ENCODE data around the gene OSBPL3. TPM values are rescaled to one million over a fixed set of nuclear protein-coding genes. Genes with fewer than 3 reads are reported as not detected.

OSBPL3 gene
- total RNA-seq, 1 experiment from 2014 or later: 8.6 TPM

DNA sequence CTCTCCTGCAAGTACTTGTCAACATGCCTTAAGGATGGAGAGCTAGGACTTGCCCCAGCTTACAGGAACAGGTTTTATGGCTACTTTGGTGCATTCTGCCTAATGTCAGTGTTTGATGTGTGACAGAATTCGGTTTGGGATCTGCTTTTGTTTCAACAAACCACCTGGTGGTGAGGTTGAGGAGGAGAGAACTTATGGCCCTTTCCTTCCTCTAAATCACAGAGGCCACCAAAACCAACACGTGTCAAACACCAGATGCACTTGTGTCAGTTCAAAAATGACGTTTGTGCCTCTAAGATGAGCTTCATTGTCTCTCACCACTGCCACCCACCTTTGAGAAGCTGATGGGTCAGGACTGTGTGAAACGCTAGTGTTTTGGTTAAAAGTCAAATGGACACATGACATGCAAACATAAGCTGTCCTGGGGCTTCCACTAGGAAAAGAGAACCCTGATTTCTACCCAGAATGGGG, 83.9 kb downstream of the OSBPL3 start:
- H2BK20ac ChIP-seq (ENCODE audit: low read depth, low read length, poor library complexity, severe bottlenecking): no peak overlapping the region
- DNase-seq: no peak
- H3K27me3 Mint-ChIP-seq (ENCODE audit: low read depth): no peaks in the 10 kb centered on the region
- H3T11ph ChIP-seq (ENCODE audit: low read length): no peak overlapping the region
- no peak overlapping the region for H2BK120ac ChIP-seq (ENCODE audit: low read depth, low read length, poor library complexity, severe bottlenecking)
- no peaks in the 10 kb centered on the region for H3K79me1 ChIP-seq (ENCODE audit: insufficient read depth, low read depth, low read length, poor library complexity, severe bottlenecking)
- H3K27ac Mint-ChIP-seq: peak overlapping the region in 1 of 3 experiments; percentile 28; a peak in 1 of 7 replicates
- H3K14ac ChIP-seq (ENCODE audit: insufficient read depth, low read length): no peak overlapping the region
- H3K18ac ChIP-seq (ENCODE audit: insufficient read length, low read depth, low read length): no peak overlapping the region
- H3K27me3 ChIP-seq (ENCODE audit: insufficient read depth, low read length): no peaks in the 10 kb centered on the region
- no peak overlapping the region for H2BK12ac ChIP-seq (ENCODE audit: insufficient read length, low read depth, low read length)
- no peak overlapping the region for H3K56ac ChIP-seq (ENCODE audit: insufficient read length, low read depth, low read length)
- H4K5ac ChIP-seq (ENCODE audit: insufficient read length, low read depth, low read length): no peak overlapping the region
- H3K23ac ChIP-seq (ENCODE audit: insufficient read length, low read depth, low read length): no peak overlapping the region
- no peak overlapping the region for H4K91ac ChIP-seq (ENCODE audit: insufficient read length, low read depth, low read length)
- H3K36me3 Mint-ChIP-seq (ENCODE audit: insufficient read depth in 1 of 3, low read depth in 3 of 3): no peaks in the 10 kb centered on the region
- H3K4ac ChIP-seq (ENCODE audit: low read depth, low read length): no peak overlapping the region
- no peak overlapping the region for H2AFZ ChIP-seq (ENCODE audit: low read length)
- no peak overlapping the region for H3K9ac ChIP-seq (ENCODE audit: extremely low read depth, insufficient read length, low read length)
- no peaks in the 10 kb centered on the region for H3K23me2 ChIP-seq (ENCODE audit: insufficient read length, low read depth, low read length, poor library complexity, severe bottlenecking)
- no peaks in the 10 kb centered on the region for H4K20me1 ChIP-seq (ENCODE audit: control insufficient read depth, insufficient read depth, insufficient read length)
- no peak overlapping the region for H2AK5ac ChIP-seq (ENCODE audit: insufficient read length, low read length)
- no peaks in the 10 kb centered on the region for H3K9me3 ChIP-seq (ENCODE audit: control insufficient read depth, low read depth, low read length)
- no peaks in the 10 kb centered on the region for H3K9me3 Mint-ChIP-seq
- no peaks in the 10 kb centered on the region; the same call in 1 of the 2 replicates for H3K4me1 ChIP-seq (ENCODE audit: insufficient read depth, low read length)
- H3K27ac ChIP-seq (ENCODE audit: insufficient read length, low read depth, low read length): no peak overlapping the region
- no peak overlapping the region for H2BK5ac ChIP-seq (ENCODE audit: insufficient read length, low read length)
- peaks cover 15 to 20% of the 10 kb centered on the region in 2 experiments for H3K4me1 Mint-ChIP-seq
- no peak; the same call in 2 of the 3 replicates for TF ChIP-seq CTCF (conservative IDR thresholded peaks at IDR 0.05)
- H3K4me3 Mint-ChIP-seq: no peak overlapping the region
- no peaks in the 10 kb centered on the region for H3K79me2 ChIP-seq (ENCODE audit: insufficient read depth, low read length)
- WGBS (ENCODE audit: extremely low coverage, insufficient read length, low lambda C conversion rate): no CpG with 5 or more reads among the region's 4 CpGs
- no peak overlapping the region for H3K4me2 ChIP-seq (ENCODE audit: insufficient read depth, insufficient read length, low read length)
- H2BK15ac ChIP-seq (ENCODE audit: low read depth, low read length): no peak overlapping the region
- H4K8ac ChIP-seq (replicated peaks; ENCODE audit: insufficient read length, low read depth, low read length): no peak overlapping the region

All from H9 (cell line).